ENCODE measurements around the gene RPL29.

RPL29 gene

GRCh38 chr3:52005571-52005986 lies 9.9 kb upstream of the RPL29 start:
- DNase-seq (ENCODE audit: low read depth): no peak
- no peak for TF ChIP-seq CTCF (IDR thresholded peaks at IDR 0.05; ENCODE audit: insufficient read depth, low read depth, low read length, missing control alignments)
- no peak overlapping the region for H3K4me3 ChIP-seq (ENCODE audit: low read depth, low read length)

GRCh38 chr3:52004906-52005395 lies 9.3 kb upstream of the RPL29 start:
- TF ChIP-seq CTCF (IDR thresholded peaks at IDR 0.05; ENCODE audit: insufficient read depth, low read depth, low read length, missing control alignments): no peak
- DNase-seq (ENCODE audit: low read depth): no peak
- H3K4me3 ChIP-seq (ENCODE audit: low read depth, low read length): no peak overlapping the region

- no peak overlapping the region for H3K4me3 ChIP-seq (ENCODE audit: low read depth, low read length)
- peak; percentile 60 for TF ChIP-seq CTCF (IDR thresholded peaks at IDR 0.05; ENCODE audit: insufficient read depth, low read depth, low read length, missing control alignments)
- DNase-seq (ENCODE audit: low read depth): peak; percentile 62
Measured at GRCh38 chr3:52004163-52004787, 8.6 kb upstream of the RPL29 start.

GRCh38 chr3:52002748-52003147 lies 7.1 kb upstream of the RPL29 start:
- H3K4me3 ChIP-seq (ENCODE audit: low read depth, low read length): no peak overlapping the region
- no peak for TF ChIP-seq CTCF (IDR thresholded peaks at IDR 0.05; ENCODE audit: insufficient read depth, low read depth, low read length, missing control alignments)
- no peak for DNase-seq (ENCODE audit: low read depth)

- peak; percentile 98 for TF ChIP-seq CTCF (IDR thresholded peaks at IDR 0.05; ENCODE audit: insufficient read depth, low read depth, low read length, missing control alignments)
- H3K4me3 ChIP-seq (ENCODE audit: low read depth, low read length): no peak overlapping the region
- DNase-seq (ENCODE audit: low read depth): peak; percentile 88
Measured at GRCh38 chr3:52001443-52001974, 5.8 kb upstream of the RPL29 start.

- no peak overlapping the region for H3K4me3 ChIP-seq (ENCODE audit: low read depth, low read length)
- no peak for DNase-seq (ENCODE audit: low read depth)
- TF ChIP-seq CTCF (IDR thresholded peaks at IDR 0.05; ENCODE audit: insufficient read depth, low read depth, low read length, missing control alignments): no peak
Measured at GRCh38 chr3:51999846-52000245, 4.2 kb upstream of the RPL29 start.

GRCh38 chr3:51998774-51999173 lies 3.1 kb upstream of the RPL29 start:
- TF ChIP-seq CTCF (IDR thresholded peaks at IDR 0.05; ENCODE audit: insufficient read depth, low read depth, low read length, missing control alignments): no peak

More at GRCh38 chr3:51998774-51999173, 3.1 kb upstream of the RPL29 start:
- DNase-seq (ENCODE audit: low read depth): no peak
- H3K4me3 ChIP-seq (ENCODE audit: low read depth, low read length): no peak overlapping the region

All from GM12865 (cell line).